GM23338 (cell line): ENCODE data around the gene ITPRIPL2. TPM values are rescaled to one million over a fixed set of nuclear protein-coding genes. Genes with fewer than 3 reads are reported as not detected.

Source experiments
- ATAC-seq: fragments of 200-7000 bp; cut with Tn5 transposase; 3 replicates; pipeline ENCODE4 v1.9.1; 2020
- DNase-seq: peaks from one replicate; pipeline ENCODE4 v3.0.0-alpha.2; 2015; ENCODE audit warnings: low spot score
- H2AFZ ChIP-seq: fragments of 200-600 bp; sonication (generic); 2 replicates; pipeline ENCODE4 v1.8.0; 2016; ENCODE audit warnings: antibody characterized with exemption, mild to moderate bottlenecking, moderate library complexity
- H3F3A ChIP-seq: fragments of 200-600 bp; sonication (generic); replicated peaks from 2 replicates; pipeline ENCODE4 v1.8.0; 2017; ENCODE audit warnings: antibody characterized with exemption, mixed run types, low read depth
- H3K27ac ChIP-seq: fragments of 200-600 bp; sonication (generic); 2 replicates; pipeline ENCODE4 v1.6.1; 2016; ENCODE audit warnings: low read depth
- H3K27me3 ChIP-seq: fragments of 200-600 bp; sonication (generic); 2 replicates; pipeline ENCODE4 v1.8.0; 2016; ENCODE audit warnings: mild to moderate bottlenecking, mixed run types, moderate library complexity; ENCODE audit not compliant: insufficient read depth
- H3K36me3 ChIP-seq: fragments of 200-600 bp; sonication (generic); 2 replicates; pipeline ENCODE4 v1.8.0; 2016; ENCODE audit warnings: mild to moderate bottlenecking; ENCODE audit not compliant: insufficient read depth
- H3K4me1 ChIP-seq: fragments of 200-600 bp; sonication (generic); 2 replicates; pipeline ENCODE4 v1.8.0; 2016; ENCODE audit warnings: mild to moderate bottlenecking, moderate library complexity; ENCODE audit not compliant: insufficient read depth
- H3K4me2 ChIP-seq: fragments of 200-600 bp; sonication (generic); 2 replicates; pipeline ENCODE4 v1.7.1; 2017; ENCODE audit warnings: mixed run types
- H3K4me3 ChIP-seq: fragments of 200-600 bp; sonication (generic); 2 replicates; pipeline ENCODE4 v1.6.1; 2016; ENCODE audit warnings: mixed run types
- H3K79me2 ChIP-seq: fragments of 200-600 bp; sonication (generic); replicated peaks from 2 replicates; pipeline ENCODE4 v1.8.0; 2017; ENCODE audit warnings: mild to moderate bottlenecking; ENCODE audit not compliant: insufficient read depth
- H3K9me2 ChIP-seq: fragments of 200-600 bp; sonication (generic); 2 replicates; pipeline ENCODE4 v1.8.0; 2017; ENCODE audit not compliant: insufficient read depth
- H4K20me1 ChIP-seq: fragments of 200-600 bp; sonication (generic); replicated peaks from 2 replicates; pipeline ENCODE4 v1.8.0; 2017; ENCODE audit warnings: mild to moderate bottlenecking; ENCODE audit not compliant: insufficient read depth
- H3K27ac Mint-ChIP-seq: 2 replicates; pipeline ENCODE4 v1.8.0; 2020; ENCODE audit warnings: inconsistent platforms, mild to moderate bottlenecking, moderate library complexity, mixed read lengths
- H3K27me3 Mint-ChIP-seq: 3 replicates; pipeline ENCODE4 v1.8.0; 2022; ENCODE audit warnings: low read depth, mild to moderate bottlenecking, moderate library complexity, mixed read lengths, inconsistent platforms; ENCODE audit not compliant: insufficient read depth, poor library complexity
- H3K36me3 Mint-ChIP-seq: 3 replicates; pipeline ENCODE4 v1.8.0; 2021; ENCODE audit warnings: low read depth, mild to moderate bottlenecking, inconsistent platforms, moderate library complexity, mixed read lengths
- H3K4me1 Mint-ChIP-seq: 3 replicates; pipeline ENCODE4 v1.8.0; 2020; ENCODE audit warnings: mild to moderate bottlenecking, inconsistent platforms, mixed read lengths
- H3K4me3 Mint-ChIP-seq: 3 replicates; pipeline ENCODE4 v1.8.0; 2021; ENCODE audit warnings: moderate library complexity, mild to moderate bottlenecking, inconsistent platforms, mixed read lengths
- H3K9me3 Mint-ChIP-seq: 3 replicates; pipeline ENCODE4 v1.8.0; 2020; ENCODE audit warnings: moderate library complexity, mild to moderate bottlenecking, inconsistent platforms, mixed read lengths
- CREB1 ChIP-seq: fragments of 250-450 bp; sonication (Bioruptor Pico); IDR thresholded peaks from 2 replicates; pipeline ENCODE4 v1.5.0; 2020; ENCODE audit warnings: low read depth, mild to moderate bottlenecking, moderate library complexity
- ETS1 ChIP-seq: IDR thresholded peaks from 2 replicates; pipeline ENCODE4 v1.6.1; 2016; ENCODE audit warnings: antibody characterized with exemption
- EZH2phosphoT487 ChIP-seq: fragments of 200-600 bp; sonication (generic); IDR thresholded peaks from one replicate; pipeline ENCODE4 v1.8.1; 2018; ENCODE audit warnings: antibody characterized with exemption; ENCODE audit not compliant: unreplicated experiment
- JUNB ChIP-seq: IDR thresholded peaks from one replicate; pipeline ENCODE4 v1.6.1; 2016; ENCODE audit warnings: antibody characterized with exemption; ENCODE audit not compliant: unreplicated experiment
- NANOG ChIP-seq: IDR thresholded peaks from 2 replicates; pipeline ENCODE4 v1.6.1; 2016; ENCODE audit warnings: antibody characterized with exemption, borderline replicate concordance
- REST ChIP-seq: IDR thresholded peaks from one replicate; pipeline ENCODE4 v1.6.1; 2018; ENCODE audit warnings: antibody characterized with exemption; ENCODE audit not compliant: unreplicated experiment
- STAT1 ChIP-seq: IDR thresholded peaks from one replicate; pipeline ENCODE4 v1.6.1; 2016; ENCODE audit warnings: antibody characterized with exemption; ENCODE audit not compliant: unreplicated experiment
- ZNF114 ChIP-seq: fragments of 250-450 bp; sonication (Bioruptor Pico); IDR thresholded peaks from 2 replicates; pipeline ENCODE4 v1.5.0; 2020; ENCODE audit warnings: mild to moderate bottlenecking, moderate library complexity
- ZNF331 ChIP-seq: fragments of 250-450 bp; sonication (Bioruptor Pico); IDR thresholded peaks from 2 replicates; pipeline ENCODE4 v1.5.0; 2020; ENCODE audit warnings: low read depth, mild to moderate bottlenecking, moderate library complexity
- ZNF462 ChIP-seq: fragments of 250-450 bp; sonication (Bioruptor Pico); IDR thresholded peaks from 2 replicates; pipeline ENCODE4 v1.5.0; 2020; ENCODE audit warnings: mild to moderate bottlenecking, moderate library complexity
- polyA plus RNA-seq: library from polyadenylated mRNA; unstranded; fragments of >200 nt; fragmentation: Nextera tagmentation; extraction: Ambion mirVana; gene quantifications from 2 replicates; pipeline ENCODE4 v1.2.1, GENCODE V29; 2016
- total RNA-seq: library from RNA; depleted of rRNA; stranded (reverse); fragments of >200 nt; shearing (Covaris generic); gene quantifications from 2 replicates; pipeline ENCODE4 v1.2.3, GENCODE V29; 2014

The ITPRIPL2 gene
- total and polyA plus RNA-seq, 2 experiments from 2014 or later: 0.94 to 8.3 TPM

- TF ChIP-seq ZNF462 (CRISPR knock-in tag): no peak
Observed at GRCh38 chr16:19132255-19132654, 18.5 kb downstream of the ITPRIPL2 start (continued).

- H3K36me3 ChIP-seq: no peaks in the 10 kb centered on the region
- no peaks in the 10 kb centered on the region for H3K9me3 Mint-ChIP-seq
- no peaks in the 10 kb centered on the region for H3K36me3 Mint-ChIP-seq
- H3F3A ChIP-seq: no peaks in the 10 kb centered on the region
- ATAC-seq (no peak), DNase-seq (no peak)
- peaks cover 13% of the 10 kb centered on the region for H3K27me3 Mint-ChIP-seq
- H4K20me1 ChIP-seq: no peaks in the 10 kb centered on the region
- H3K27ac Mint-ChIP-seq: no peak overlapping the region
- TF ChIP-seq EZH2phosphoT487 (no peak), ETS1 (no peak), NANOG (no peak), ZNF114 (CRISPR knock-in tag) (no peak), JUNB (no peak), ZNF331 (no peak), REST (no peak), STAT1 (no peak), CREB1 (CRISPR knock-in tag) (no peak)
- H3K9me2 ChIP-seq: no peaks in the 10 kb centered on the region
- H2AFZ ChIP-seq: peak overlapping the region; percentile 52; the same call in 1 of the 2 replicates
- H3K4me3 Mint-ChIP-seq: no peak overlapping the region
- no peak overlapping the region for H3K4me3 ChIP-seq
- no peak overlapping the region for H3K27ac ChIP-seq
- no peaks in the 10 kb centered on the region for H3K27me3 ChIP-seq
- peaks cover 23% of the 10 kb centered on the region for H3K4me1 ChIP-seq
- H3K4me2 ChIP-seq: no peak overlapping the region
- peaks cover 38% of the 10 kb centered on the region for H3K4me1 Mint-ChIP-seq
- no peaks in the 10 kb centered on the region for H3K79me2 ChIP-seq
Observed at GRCh38 chr16:19132898-19133297, 19.1 kb downstream of the ITPRIPL2 start.
